Common myeloid progenitor, CD34-positive (primary cell): ENCODE results near the gene NUP210.

Experiments used
- CTCF ChIA-PET: fragments of 350-600 bp; sonication (Branson Sonifier 250); formaldehyde crosslinking; loops from one replicate; lab custom pipeline; 2021; ENCODE audit warnings: antibody characterized with exemption; lab: Charles Lee
- POLR2A ChIA-PET: fragments of 350-600 bp; sonication (Branson Sonifier 250); formaldehyde crosslinking; loops from one replicate; lab custom pipeline; 2021; ENCODE audit warnings: antibody characterized with exemption; lab: Charles Lee
- DNase-seq, 3 donors: peaks; one replicate each; pipeline versions ENCODE4 v3.0.0 to v3.0.0-alpha.2; 2013
- H3K27ac ChIP-seq, 2 experiments: 1 replicate in 1 of 2; 2 replicates in 1 of 2; pipeline ENCODE4 v1.7.0; 2013; ENCODE audit warnings: inconsistent platforms in 2 of 2, low read length in 2 of 2, mild to moderate bottlenecking in 2 of 2, low read depth in 1 of 2, moderate library complexity in 1 of 2; ENCODE audit not compliant: severe bottlenecking in 2 of 2, insufficient read depth in 1 of 2, poor library complexity in 1 of 2
- H3K27me3 ChIP-seq, 5 experiments: replicated peaks in 2 of 5; 1 replicate in 3 of 5; 2 replicates in 2 of 5; pipeline versions ENCODE4 v1.6.1 to v1.7.0; 2013; ENCODE audit warnings: low read length in 4 of 5, mild to moderate bottlenecking in 2 of 5, moderate library complexity in 2 of 5, inconsistent platforms in 1 of 5; ENCODE audit not compliant: insufficient read depth in 5 of 5, control insufficient read depth in 4 of 5
- H3K36me3 ChIP-seq, 4 experiments: 1 replicate in 2 of 4; 2 replicates in 2 of 4; pipeline versions ENCODE4 v1.6.1 to v1.7.0; 2013; ENCODE audit warnings: low read length in 3 of 4, control low read depth in 1 of 4, mild to moderate bottlenecking in 1 of 4; ENCODE audit not compliant: control insufficient read depth in 4 of 4, insufficient read depth in 4 of 4
- H3K4me1 ChIP-seq, 4 experiments: 1 replicate in 3 of 4; 2 replicates in 1 of 4; pipeline versions ENCODE4 v1.6.1 to v1.7.1; 2013; ENCODE audit warnings: low read length in 3 of 4, mild to moderate bottlenecking in 3 of 4, control low read depth in 1 of 4, inconsistent platforms in 1 of 4, moderate library complexity in 1 of 4; ENCODE audit not compliant: control insufficient read depth in 4 of 4, insufficient read depth in 4 of 4; ENCODE audit errors: control extremely low read depth in 1 of 4
- H3K4me3 ChIP-seq, 7 experiments: 1 replicate in 4 of 7; 2 replicates in 3 of 7; pipeline versions ENCODE4 v1.5.1 to v1.7.0; 2013; ENCODE audit warnings: mild to moderate bottlenecking in 7 of 7, low read length in 6 of 7, moderate library complexity in 6 of 7, inconsistent platforms in 2 of 7, low read depth in 2 of 7, control low read depth in 1 of 7; ENCODE audit not compliant: insufficient read depth in 4 of 7, control insufficient read depth in 1 of 7; ENCODE audit errors: extremely low read depth in 1 of 7
- H3K9me3 ChIP-seq, 5 experiments: 1 replicate in 4 of 5; 2 replicates in 1 of 5; pipeline versions ENCODE4 v1.6.1 to v1.7.1; 2013; ENCODE audit warnings: low read length in 4 of 5, mild to moderate bottlenecking in 2 of 5, inconsistent platforms in 1 of 5, low read depth in 1 of 5, moderate library complexity in 1 of 5; ENCODE audit not compliant: control insufficient read depth in 4 of 5, insufficient read depth in 2 of 5; ENCODE audit errors: control extremely low read depth in 1 of 5
- WGBS: methylation state at CpG from one replicate; pipeline ENCODE4 v1.1.5; 2013; ENCODE audit not compliant: insufficient coverage; 5-methylcytosine and 5-hydroxymethylcytosine counted together

NUP210 gene

GRCh38 chr3:13290941-13291340 lies 129.2 kb downstream of the NUP210 start:
- H3K4me3 ChIP-seq: no peak overlapping the region
- DNase-seq: no peak
- H3K27me3 ChIP-seq: no peaks in the 10 kb centered on the region
- no peak overlapping the region for H3K27ac ChIP-seq
- H3K36me3 ChIP-seq: no peaks in the 10 kb centered on the region
- peaks cover 0 to 7% (median 3%) of the 10 kb centered on the region in 5 experiments for H3K9me3 ChIP-seq
- ChIA-PET CTCF (no interaction called here), POLR2A (no interaction called here)
- H3K4me1 ChIP-seq: peaks cover 2 to 34% (median 9%) of the 10 kb centered on the region in 4 experiments
- no CpG with 5 or more reads among the region's 3 CpGs for WGBS

- H3K9me3 ChIP-seq: peaks cover 0 to 13% (median 4%) of the 10 kb centered on the region in 5 experiments
- H3K36me3 ChIP-seq: no peaks in the 10 kb centered on the region
- ChIA-PET POLR2A (no interaction called here), CTCF (no interaction called here)
- WGBS: 95% methylated on average over 8 of the region's 9 CpGs
- H3K4me3 ChIP-seq: no peak overlapping the region
- H3K27me3 ChIP-seq: peaks cover 0 to 7% (median under 1%) of the 10 kb centered on the region in 5 experiments
- no peak for DNase-seq
- no peak overlapping the region for H3K27ac ChIP-seq
- peaks cover 0 to 24% (median 3%) of the 10 kb centered on the region in 4 experiments for H3K4me1 ChIP-seq
Measured at GRCh38 chr3:13289771-13290285, 130.3 kb downstream of the NUP210 start.

DNA sequence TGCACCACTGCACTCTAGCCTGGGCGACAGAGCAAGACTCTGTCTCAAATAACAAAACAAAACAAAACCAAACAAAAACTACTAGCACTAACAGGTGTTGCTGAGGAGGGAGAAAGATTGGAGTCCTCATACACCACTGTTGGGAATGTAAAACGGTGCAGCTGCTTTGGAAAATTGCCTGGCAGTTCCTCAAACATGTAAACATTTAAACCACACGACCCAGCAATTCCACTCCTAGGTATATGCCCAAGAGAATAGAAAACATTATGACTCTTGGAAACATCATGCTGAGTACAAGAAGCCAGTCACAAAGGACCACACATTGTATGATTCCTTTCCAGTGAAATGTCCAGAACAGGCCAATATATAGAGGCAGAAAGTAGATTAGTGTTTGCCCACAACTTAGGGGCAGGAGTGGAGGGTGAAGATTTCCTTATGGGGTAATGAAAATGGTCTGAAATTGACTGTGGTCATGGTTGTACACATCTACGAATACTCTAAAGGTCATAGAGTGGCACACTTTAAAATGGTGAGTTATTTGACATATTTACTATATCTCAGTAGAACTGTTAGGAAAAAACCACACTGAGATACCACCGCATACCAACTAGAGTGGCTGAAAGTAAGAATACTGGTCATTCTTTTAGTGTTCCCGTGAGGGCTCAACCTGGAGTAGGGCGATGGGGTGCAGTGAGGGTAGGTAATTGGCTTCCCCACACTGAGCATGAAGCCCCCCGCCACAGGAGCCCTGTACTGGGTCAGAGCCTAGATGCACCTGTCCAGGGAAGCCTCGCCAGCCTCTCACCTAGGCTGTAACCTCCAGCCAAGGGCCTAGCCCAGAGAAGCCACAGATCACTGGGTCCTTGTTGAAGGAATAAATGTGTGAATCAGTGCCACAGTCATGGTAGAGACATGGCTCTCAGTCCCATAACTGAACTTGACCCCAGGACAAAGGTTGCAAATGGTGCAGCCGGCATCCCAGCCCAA lies 131.1 kb downstream of the NUP210 start:
- peaks cover 0 to 16% (median 0%) of the 10 kb centered on the region in 4 experiments for H3K4me1 ChIP-seq
- H3K27ac ChIP-seq: no peak overlapping the region
- H3K27me3 ChIP-seq: peaks cover 0 to 15% (median 7%) of the 10 kb centered on the region in 5 experiments
- no peak for DNase-seq
- WGBS: 96% methylated on average over 5 of the region's 10 CpGs
- ChIA-PET CTCF (no interaction called here), POLR2A (no interaction called here)
- no peak overlapping the region for H3K4me3 ChIP-seq
- peaks cover 0 to 20% (median 11%) of the 10 kb centered on the region in 5 experiments for H3K9me3 ChIP-seq
- peaks cover 0 to 2% (median 0%) of the 10 kb centered on the region in 4 experiments for H3K36me3 ChIP-seq

GRCh38 chr3:13287833-13288232 lies 132.3 kb downstream of the NUP210 start:
- CTCF ChIA-PET: interaction anchor here (1.2 kb wide), 1 partner anchor 20 kb away, joined by 3 read pairs; no protein-coding TSS in a partner anchor
- no CpG with 5 or more reads among the region's 4 CpGs for WGBS

GRCh38 chr3:13286873-13287272 lies 133.2 kb downstream of the NUP210 start:
- H3K27me3 ChIP-seq: peaks cover 0 to 30% (median 15%) of the 10 kb centered on the region in 5 experiments
- H3K4me3 ChIP-seq: no peak overlapping the region
- peaks cover 0 to 4% (median 0%) of the 10 kb centered on the region in 4 experiments for H3K36me3 ChIP-seq
- H3K4me1 ChIP-seq: peaks cover 0 to 14% (median 10%) of the 10 kb centered on the region in 4 experiments
- H3K27ac ChIP-seq: no peak overlapping the region
- H3K9me3 ChIP-seq: peaks cover 0 to 25% (median 15%) of the 10 kb centered on the region in 5 experiments
- POLR2A ChIA-PET: no interaction called here
- DNase-seq: no peak
- WGBS: 93% methylated on average over 2 of the region's 2 CpGs
- CTCF ChIA-PET: interaction anchor here (1.0 to 1.3 kb wide), 3 partner anchors 19 to 60 kb away, joined by 3 to 4 read pairs (median 3); no protein-coding TSS in a partner anchor

More at GRCh38 chr3:13287833-13288232, 132.3 kb downstream of the NUP210 start:
- Histone ChIP-seq H3K27me3 (peaks cover 0 to 24% (median 15%) of the 10 kb centered on the region in 5 experiments), H3K36me3 (peaks cover 0 to 4% (median 0%) of the 10 kb centered on the region in 4 experiments), H3K4me3 (no peak overlapping the region), H3K4me1 (peaks cover 0 to 8% (median 3%) of the 10 kb centered on the region in 4 experiments), H3K9me3 (peaks cover 0 to 25% (median 15%) of the 10 kb centered on the region in 5 experiments), H3K27ac (no peak overlapping the region)
- no peak for DNase-seq
- POLR2A ChIA-PET: no interaction called here

DNA sequence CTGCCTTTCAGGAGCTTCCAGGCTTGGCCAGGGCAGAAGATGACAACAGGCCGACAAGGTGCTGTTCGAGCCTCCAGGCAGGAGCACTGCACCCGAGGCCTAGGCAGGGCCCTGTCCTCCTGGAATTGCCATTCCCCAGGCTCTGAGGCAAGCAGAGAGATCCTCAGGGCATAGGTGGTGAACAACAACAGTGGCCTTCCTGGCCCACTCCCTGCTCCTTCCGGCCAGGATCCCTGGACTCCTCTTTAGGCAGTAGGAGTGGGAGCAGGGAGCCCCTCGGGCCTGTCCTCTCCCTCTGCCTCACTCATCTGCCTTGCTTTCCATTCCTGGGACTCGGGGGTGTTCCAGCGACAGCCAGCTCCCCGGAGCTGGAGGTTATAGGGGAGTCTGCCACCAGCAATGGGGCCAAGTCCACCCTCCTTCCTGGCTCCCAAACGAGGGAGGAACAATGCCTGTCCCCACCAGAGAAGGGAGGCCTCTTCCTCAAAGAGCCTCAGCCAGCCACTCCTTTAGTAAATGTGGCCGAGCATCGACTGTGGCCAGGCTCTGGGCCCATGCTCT lies 135.0 kb downstream of the NUP210 start:
- 96% methylated on average over 10 of the region's 11 CpGs for WGBS
- ChIA-PET POLR2A (no interaction called here), CTCF (interaction anchor here (1.5 to 1.9 kb wide), 2 partner anchors 13 to 76 kb away, joined by 5 to 6 read pairs; no protein-coding TSS in a partner anchor)

More for the DNA sequence above, 135.0 kb downstream of the NUP210 start:
- no peak for DNase-seq
- Histone ChIP-seq H3K36me3 (peaks cover 0 to 4% (median 0%) of the 10 kb centered on the region in 4 experiments), H3K4me1 (peaks cover 0 to 22% (median 17%) of the 10 kb centered on the region in 4 experiments), H3K4me3 (no peak overlapping the region), H3K27me3 (peaks cover 0 to 46% (median 19%) of the 10 kb centered on the region in 5 experiments), H3K27ac (no peak overlapping the region), H3K9me3 (peaks cover 0 to 25% (median 15%) of the 10 kb centered on the region in 5 experiments)
